Left lung (tissue), 10 donors: ENCODE data around the gene NDUFS2. TPM values are rescaled to one million over a fixed set of nuclear protein-coding genes. Genes with fewer than 3 reads are reported as not detected.
"Not testable (repeated sequence)": the region's sequence is repeated elsewhere in the genome, so short reads cannot be mapped to it uniquely, and the experiment has no call there.

ENCODE experiments used
- ATAC-seq: fragments of 200-7000 bp; cut with Tn5 transposase; one replicate; pipeline ENCODE4 v1.9.1; 2020; ENCODE audit warnings: moderate library complexity
- DNase-seq, 4 donors: peaks; one replicate each; pipeline ENCODE4 v3.0.0-alpha.2; 2013 to 2020
- H3K27ac ChIP-seq, 2 donors: fragments of 200-600 bp; sonication (generic) in 1 of 2; one replicate each; pipeline versions ENCODE4 v1.5.0 to v1.8.0; 2020 to 2021
- H3K27me3 ChIP-seq, 2 donors: fragments of 200-600 bp; sonication (generic) in 1 of 2; one replicate each; pipeline versions ENCODE4 v1.5.0 to v1.8.0; 2020 to 2021
- H3K36me3 ChIP-seq, 2 donors: fragments of 200-600 bp; sonication (generic) in 1 of 2; one replicate each; pipeline versions ENCODE4 v1.5.0 to v1.8.0; 2020 to 2021
- H3K4me1 ChIP-seq, 2 donors: fragments of 200-600 bp; one replicate each; pipeline ENCODE4 v1.8.0; 2021
- H3K4me3 ChIP-seq, 2 donors: fragments of 200-600 bp; sonication (generic) in 1 of 2; one replicate each; pipeline versions ENCODE4 v1.5.0 to v1.8.0; 2020 to 2021; ENCODE audit warnings: mild to moderate bottlenecking in 1 of 2
- H3K9me3 ChIP-seq, 2 donors: fragments of 200-600 bp; sonication (generic) in 1 of 2; one replicate each; pipeline versions ENCODE4 v1.5.0 to v1.8.0; 2020 to 2021
- CTCF ChIP-seq, 2 donors: fragments of 200-600 bp; sonication (generic) in 1 of 2; IDR thresholded peaks; one replicate each; pipeline versions ENCODE4 v1.5.0 to v1.8.0; 2021; ENCODE audit warnings: antibody characterized with exemption in 2 of 2
- intact Hi-C, 2 donors: fragments of 100-400 bp; cut with DNase I; formaldehyde crosslinking; loops; one replicate each; pipeline versions ENCODE4 v1.11.2 to v1.14.2; 2022
- polyA plus RNA-seq, 6 donors: library from polyadenylated mRNA; unstranded; fragments of 120-200 nt; gene quantifications; one replicate each; pipeline ENCODE4 v1.2.1, GENCODE V29; 2013; ENCODE audit not compliant: insufficient read length in 6 of 6
- total RNA-seq, 2 donors: library from RNA; stranded (reverse); fragmentation: NEBNext Ultra II Directional; extraction: Animal tissue kit (Norgen Biotek cat#: 25700); gene quantifications; one replicate each; pipeline ENCODE4 v1.2.1, GENCODE V29; 2021
- donor health status: DM: no; HTN: yes; CAD: no.
- donor health status: DM: no; HTN: no; CAD: no.

The NDUFS2 gene
- total and polyA plus RNA-seq, 8 donors = 67.7 to 188 (median 151) TPM

GRCh38 chr1:161250829-161251228, 48.7 kb downstream of the NDUFS2 start:
- Histone ChIP-seq H3K27ac (no peak overlapping the region), H3K36me3 (no peaks in the 10 kb centered on the region), H3K27me3 (no peaks in the 10 kb centered on the region), H3K9me3 (peaks cover 0 to 5% of the 10 kb centered on the region in 2 donors), H3K4me1 (no peaks in the 10 kb centered on the region), H3K4me3 (no peak overlapping the region)
- no peak for ATAC-seq
- TF ChIP-seq CTCF (IDR thresholded peaks at IDR 0.05) = no peak
- intact Hi-C loops = no loop called here
- DNase-seq = no peak

DNA sequence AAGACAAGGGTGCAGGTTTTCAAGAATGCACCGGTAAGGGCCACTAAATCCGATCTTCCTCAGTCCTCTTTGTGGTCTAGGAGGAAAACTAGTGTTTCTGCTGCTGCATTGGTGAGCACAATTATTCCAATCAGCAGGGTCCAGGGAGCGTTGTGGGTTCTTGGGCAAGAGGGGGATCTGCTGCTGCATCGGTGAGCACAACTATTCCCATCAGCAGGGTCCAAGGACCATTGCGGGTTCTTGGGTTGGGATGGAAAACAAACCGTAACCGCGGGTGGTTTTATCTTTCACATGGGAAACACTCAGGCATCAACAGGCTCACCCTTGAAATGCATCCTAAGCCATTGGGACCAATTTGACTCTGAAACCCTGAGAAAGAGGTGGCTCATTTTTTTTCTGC, 49.4 kb downstream of the NDUFS2 start:
- no peak for DNase-seq
- Histone ChIP-seq H3K36me3 (no peaks in the 10 kb centered on the region), H3K27ac (no peak overlapping the region), H3K4me1 (no peaks in the 10 kb centered on the region), H3K4me3 (no peak overlapping the region), H3K9me3 (peaks cover 0 to 12% of the 10 kb centered on the region in 2 donors), H3K27me3 (no peaks in the 10 kb centered on the region)
- intact Hi-C loops = no loop called here
- ATAC-seq = no peak
- no peak for TF ChIP-seq CTCF (IDR thresholded peaks at IDR 0.05)

DNA sequence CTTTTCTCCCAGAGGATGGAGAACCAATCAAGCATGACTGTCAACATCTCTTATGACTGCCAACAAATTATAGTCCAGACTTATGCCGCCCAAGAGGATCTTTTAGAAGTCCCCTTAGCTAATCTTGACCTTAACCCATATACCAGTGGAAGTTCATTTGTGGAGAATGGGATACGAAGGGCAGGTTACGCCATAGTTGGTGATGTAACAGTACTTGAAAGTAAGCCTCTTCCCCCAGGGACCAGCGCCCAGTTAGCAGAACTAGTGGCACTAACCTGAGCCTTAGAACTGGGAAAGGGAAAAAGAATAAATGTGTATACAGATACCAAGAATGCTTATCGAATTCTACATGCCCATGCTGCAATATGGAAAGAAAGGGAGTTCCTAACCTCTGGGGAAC, 53.1 kb downstream of the NDUFS2 start:
- H3K4me3 ChIP-seq, DNase-seq, intact Hi-C loops, H3K4me1 ChIP-seq, H3K27ac ChIP-seq, H3K36me3 ChIP-seq: not testable (repeated sequence)
- peak; percentile 38 for ATAC-seq
- Histone ChIP-seq H3K9me3 (peaks cover 0 to 19% of the 10 kb centered on the region in 2 donors), H3K27me3 (peaks cover 18 to 34% of the 10 kb centered on the region in 2 donors)

GRCh38 chr1:161255955-161256520, 53.9 kb downstream of the NDUFS2 start:
- DNase-seq, ATAC-seq, intact Hi-C loops, H3K4me1 ChIP-seq, H3K4me3 ChIP-seq, H3K27ac ChIP-seq, H3K36me3 ChIP-seq: not testable (repeated sequence)
- Histone ChIP-seq H3K9me3 (peaks cover 0 to 18% of the 10 kb centered on the region in 2 donors), H3K27me3 (peaks cover 18 to 41% of the 10 kb centered on the region in 2 donors)

DNA sequence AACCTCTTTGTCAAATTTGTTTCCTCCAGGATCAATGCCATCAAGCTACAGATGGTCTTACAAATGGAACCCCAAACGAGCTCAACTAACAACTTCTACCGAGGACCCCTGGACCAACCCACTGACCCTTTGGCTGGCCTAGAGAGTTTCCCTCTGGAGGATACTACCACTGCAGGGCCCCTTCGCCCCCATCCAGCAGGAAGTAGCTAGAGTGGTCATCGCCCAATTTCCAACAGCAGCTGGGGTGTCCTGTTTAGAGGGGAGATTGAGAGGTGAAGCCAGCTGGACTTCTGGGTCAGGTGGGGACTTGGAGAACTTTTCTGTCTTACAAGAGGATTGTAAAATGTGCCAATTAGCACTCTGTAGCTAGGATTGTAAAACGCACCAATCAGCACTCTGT, 54.9 kb downstream of the NDUFS2 start:
- peaks cover 0 to 18% of the 10 kb centered on the region in 2 donors for H3K9me3 ChIP-seq
- H3K27me3 ChIP-seq = peaks cover 18 to 52% of the 10 kb centered on the region in 2 donors
- H3K4me3 ChIP-seq, H3K36me3 ChIP-seq, H3K27ac ChIP-seq, intact Hi-C loops, H3K4me1 ChIP-seq, ATAC-seq, DNase-seq: not testable (repeated sequence)

DNA sequence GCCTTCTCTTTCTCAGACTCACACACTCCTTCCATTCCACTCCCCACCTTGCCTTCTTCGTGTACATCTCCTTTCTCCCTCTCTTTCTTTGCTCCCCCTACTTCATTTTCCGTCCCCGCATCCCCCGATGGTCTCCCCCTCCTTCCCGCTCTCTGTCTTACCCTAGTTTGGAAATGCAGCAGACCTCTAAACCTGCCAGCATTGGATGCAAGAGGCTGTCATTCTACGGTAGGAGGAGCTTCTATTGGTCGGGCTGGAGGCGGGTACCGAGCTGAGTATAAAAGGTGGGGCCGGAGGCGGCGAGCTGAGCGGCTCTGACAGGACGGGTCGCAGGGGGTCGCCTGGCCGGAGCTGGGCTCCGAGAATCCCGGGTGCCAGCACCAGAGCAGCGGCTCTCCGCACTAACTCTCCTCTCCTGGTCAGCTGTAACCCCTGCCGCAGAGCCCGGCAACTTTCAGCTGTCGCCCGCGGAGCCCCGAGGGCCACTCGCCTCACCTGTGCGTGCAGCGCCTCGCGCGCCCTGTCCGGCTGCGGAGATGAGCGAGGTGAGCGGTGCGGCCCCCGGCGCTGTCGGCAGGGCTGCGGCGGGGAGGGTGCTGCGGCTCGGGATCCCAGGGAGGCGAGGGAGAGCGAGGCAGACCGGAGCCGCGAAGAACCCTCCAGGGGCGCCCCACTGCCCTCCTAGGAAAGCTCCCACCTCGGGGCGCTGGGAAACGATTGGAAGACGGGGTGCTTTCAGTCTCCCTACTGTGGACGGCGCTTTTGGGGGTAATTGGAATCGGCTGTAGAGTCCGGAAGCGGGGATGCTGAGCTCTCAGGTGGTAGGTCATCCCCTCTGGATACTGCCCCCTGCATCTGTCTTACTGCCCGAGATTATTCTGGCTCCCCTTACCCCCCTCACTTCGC, 56.5 kb downstream of the NDUFS2 start, which contains the start of gene PCP4L1:
Gene PCP4L1 (plus strand): TSS at position 307 of the 906 bp plus-strand sequence. CDS start 230 bp downstream, at position 537.
- TF ChIP-seq CTCF (IDR thresholded peaks at IDR 0.05) = no peak
- intact Hi-C loops = no loop called here

More for the DNA sequence above, 56.5 kb downstream of the NDUFS2 start, which contains the start of gene PCP4L1:
- ATAC-seq (peak; percentile 94), DNase-seq (peak; percentile 15 to 84 (median 58))
- no peaks in the 10 kb centered on the region for H3K36me3 ChIP-seq
- peaks cover 0 to 18% of the 10 kb centered on the region in 2 donors for H3K9me3 ChIP-seq
- H3K27me3 ChIP-seq = peaks cover 18 to 53% of the 10 kb centered on the region in 2 donors
- peaks cover 4 to 9% of the 10 kb centered on the region in 2 donors for H3K4me1 ChIP-seq
- peak within 1 kb of the TSS; percentile 32 to 35 for H3K4me3 ChIP-seq
- no peak within 1 kb of the TSS for H3K27ac ChIP-seq
